ENCODE measurements around the gene DGKK.

The DGKK gene

GRCh38 chrX:50470103-50471031, at the start of gene DGKK:
Gene DGKK, minus strand, starts transcription at chrX:50470825. Its CDS starts 147 bp downstream, at chrX:50470678.
- no peak for TF ChIP-seq POLR2AphosphoS5 (IDR thresholded peaks at IDR 0.05; ENCODE audit: borderline replicate concordance, low read depth, low read length)
- no peak for TF ChIP-seq EZH2 (IDR thresholded peaks at IDR 0.05)
- no peak for TF ChIP-seq FOXP2 (optimal IDR thresholded peaks at IDR 0.05; ENCODE audit: control extremely low read depth, extremely low read length, insufficient read depth)
- Histone ChIP-seq H3K27ac (no peak within 1 kb of the TSS), H3K4me3 (no peak within 1 kb of the TSS), H3K9me3 (ENCODE audit: low read depth, low read length) (no peaks in the 10 kb centered on the region), H3K36me3 (ENCODE audit: insufficient read depth, low read length) (no peaks in the 10 kb centered on the region), H3K9ac (ENCODE audit: insufficient read length) (no peak within 1 kb of the TSS)
- DNase-seq (ENCODE audit: low read depth, low spot score) = no peak

- no peak overlapping the region for H3K27ac ChIP-seq
- no peaks in the 10 kb centered on the region for H3K9me3 ChIP-seq (ENCODE audit: low read depth, low read length)
- no peak overlapping the region for H3K9ac ChIP-seq (ENCODE audit: insufficient read length)
- no peak overlapping the region for H3K4me3 ChIP-seq
- H3K36me3 ChIP-seq (ENCODE audit: insufficient read depth, low read length) = no peaks in the 10 kb centered on the region
- no peak for TF ChIP-seq EZH2 (IDR thresholded peaks at IDR 0.05)
- TF ChIP-seq POLR2AphosphoS5 (IDR thresholded peaks at IDR 0.05; ENCODE audit: borderline replicate concordance, low read depth, low read length) = no peak
- no peak for TF ChIP-seq FOXP2 (optimal IDR thresholded peaks at IDR 0.05; ENCODE audit: control extremely low read depth, extremely low read length, insufficient read depth)
- no peak for DNase-seq (ENCODE audit: low read depth, low spot score)
Observed at GRCh38 chrX:50514811-50515210, 44.2 kb upstream of the DGKK start.

GRCh38 chrX:50497114-50497513, 26.5 kb upstream of the DGKK start:
- H3K27ac ChIP-seq = no peak overlapping the region
- DNase-seq (ENCODE audit: low read depth, low spot score) = no peak
- no peak overlapping the region for H3K9ac ChIP-seq (ENCODE audit: insufficient read length)
- no peaks in the 10 kb centered on the region for H3K36me3 ChIP-seq (ENCODE audit: insufficient read depth, low read length)
- no peaks in the 10 kb centered on the region for H3K9me3 ChIP-seq (ENCODE audit: low read depth, low read length)
- H3K4me3 ChIP-seq = no peak overlapping the region
- TF ChIP-seq POLR2AphosphoS5 (IDR thresholded peaks at IDR 0.05; ENCODE audit: borderline replicate concordance, low read depth, low read length) (no peak), EZH2 (IDR thresholded peaks at IDR 0.05) (no peak), FOXP2 (optimal IDR thresholded peaks at IDR 0.05; ENCODE audit: control extremely low read depth, extremely low read length, insufficient read depth) (no peak)

- H3K9ac ChIP-seq (ENCODE audit: insufficient read length) = no peak overlapping the region
- DNase-seq (ENCODE audit: low read depth, low spot score) = no peak
Observed at GRCh38 chrX:50495616-50496015, 25.0 kb upstream of the DGKK start.

GRCh38 chrX:50492720-50493119, 22.1 kb upstream of the DGKK start:
- Histone ChIP-seq H3K4me3 (no peak overlapping the region), H3K9me3 (ENCODE audit: low read depth, low read length) (no peaks in the 10 kb centered on the region), H3K27ac (no peak overlapping the region), H3K36me3 (ENCODE audit: insufficient read depth, low read length) (no peaks in the 10 kb centered on the region), H3K9ac (ENCODE audit: insufficient read length) (no peak overlapping the region)
- no peak for DNase-seq (ENCODE audit: low read depth, low spot score)
- TF ChIP-seq FOXP2 (optimal IDR thresholded peaks at IDR 0.05; ENCODE audit: control extremely low read depth, extremely low read length, insufficient read depth) (no peak), POLR2AphosphoS5 (IDR thresholded peaks at IDR 0.05; ENCODE audit: borderline replicate concordance, low read depth, low read length) (no peak), EZH2 (IDR thresholded peaks at IDR 0.05) (no peak)

More at GRCh38 chrX:50495616-50496015, 25.0 kb upstream of the DGKK start:
- H3K4me3 ChIP-seq = no peak overlapping the region
- no peak for TF ChIP-seq POLR2AphosphoS5 (IDR thresholded peaks at IDR 0.05; ENCODE audit: borderline replicate concordance, low read depth, low read length)
- TF ChIP-seq EZH2 (IDR thresholded peaks at IDR 0.05) = no peak
- TF ChIP-seq FOXP2 (optimal IDR thresholded peaks at IDR 0.05; ENCODE audit: control extremely low read depth, extremely low read length, insufficient read depth) = no peak
- no peaks in the 10 kb centered on the region for H3K36me3 ChIP-seq (ENCODE audit: insufficient read depth, low read length)
- H3K27ac ChIP-seq = no peak overlapping the region
- no peaks in the 10 kb centered on the region for H3K9me3 ChIP-seq (ENCODE audit: low read depth, low read length)

GRCh38 chrX:50484662-50485061, 14.0 kb upstream of the DGKK start:
- Histone ChIP-seq H3K4me3 (no peak overlapping the region), H3K36me3 (ENCODE audit: insufficient read depth, low read length) (no peaks in the 10 kb centered on the region), H3K9me3 (ENCODE audit: low read depth, low read length) (no peaks in the 10 kb centered on the region), H3K27ac (no peak overlapping the region), H3K9ac (ENCODE audit: insufficient read length) (no peak overlapping the region)
- no peak for DNase-seq (ENCODE audit: low read depth, low spot score)
- no peak for TF ChIP-seq FOXP2 (optimal IDR thresholded peaks at IDR 0.05; ENCODE audit: control extremely low read depth, extremely low read length, insufficient read depth)
- TF ChIP-seq EZH2 (IDR thresholded peaks at IDR 0.05) = no peak
- no peak for TF ChIP-seq POLR2AphosphoS5 (IDR thresholded peaks at IDR 0.05; ENCODE audit: borderline replicate concordance, low read depth, low read length)

- no peak for DNase-seq (ENCODE audit: low read depth, low spot score)
- H3K4me3 ChIP-seq = no peak overlapping the region
- H3K27ac ChIP-seq = no peak overlapping the region
Observed at GRCh38 chrX:50483283-50483682, 12.7 kb upstream of the DGKK start.

GRCh38 chrX:50475208-50475607, 4.6 kb upstream of the DGKK start:
- no peak overlapping the region for H3K27ac ChIP-seq
- DNase-seq (ENCODE audit: low read depth, low spot score) = no peak
- no peak for TF ChIP-seq EZH2 (IDR thresholded peaks at IDR 0.05)
- no peak for TF ChIP-seq FOXP2 (optimal IDR thresholded peaks at IDR 0.05; ENCODE audit: control extremely low read depth, extremely low read length, insufficient read depth)
- no peak for TF ChIP-seq POLR2AphosphoS5 (IDR thresholded peaks at IDR 0.05; ENCODE audit: borderline replicate concordance, low read depth, low read length)

More at GRCh38 chrX:50483283-50483682, 12.7 kb upstream of the DGKK start:
- no peaks in the 10 kb centered on the region for H3K36me3 ChIP-seq (ENCODE audit: insufficient read depth, low read length)
- H3K9ac ChIP-seq (ENCODE audit: insufficient read length) = no peak overlapping the region
- no peaks in the 10 kb centered on the region for H3K9me3 ChIP-seq (ENCODE audit: low read depth, low read length)
- TF ChIP-seq POLR2AphosphoS5 (IDR thresholded peaks at IDR 0.05; ENCODE audit: borderline replicate concordance, low read depth, low read length) (no peak), EZH2 (IDR thresholded peaks at IDR 0.05) (no peak), FOXP2 (optimal IDR thresholded peaks at IDR 0.05; ENCODE audit: control extremely low read depth, extremely low read length, insufficient read depth) (no peak)

More at GRCh38 chrX:50475208-50475607, 4.6 kb upstream of the DGKK start:
- no peaks in the 10 kb centered on the region for H3K36me3 ChIP-seq (ENCODE audit: insufficient read depth, low read length)
- no peak overlapping the region for H3K4me3 ChIP-seq
- no peak overlapping the region for H3K9ac ChIP-seq (ENCODE audit: insufficient read length)
- H3K9me3 ChIP-seq (ENCODE audit: low read depth, low read length) = no peaks in the 10 kb centered on the region

Measured in SK-N-MC (cell line).